ENCODE data around the gene ME2. TPM values are rescaled to one million over a fixed set of nuclear protein-coding genes. Genes with fewer than 3 reads are reported as not detected.
"Not testable (repeated sequence)": the region's sequence is repeated elsewhere in the genome, so short reads cannot be mapped to it uniquely, and the experiment has no call there.

The ME2 gene
- total and polyA plus RNA-seq, 2 donors = 35.6 to 65.9 TPM

DNA sequence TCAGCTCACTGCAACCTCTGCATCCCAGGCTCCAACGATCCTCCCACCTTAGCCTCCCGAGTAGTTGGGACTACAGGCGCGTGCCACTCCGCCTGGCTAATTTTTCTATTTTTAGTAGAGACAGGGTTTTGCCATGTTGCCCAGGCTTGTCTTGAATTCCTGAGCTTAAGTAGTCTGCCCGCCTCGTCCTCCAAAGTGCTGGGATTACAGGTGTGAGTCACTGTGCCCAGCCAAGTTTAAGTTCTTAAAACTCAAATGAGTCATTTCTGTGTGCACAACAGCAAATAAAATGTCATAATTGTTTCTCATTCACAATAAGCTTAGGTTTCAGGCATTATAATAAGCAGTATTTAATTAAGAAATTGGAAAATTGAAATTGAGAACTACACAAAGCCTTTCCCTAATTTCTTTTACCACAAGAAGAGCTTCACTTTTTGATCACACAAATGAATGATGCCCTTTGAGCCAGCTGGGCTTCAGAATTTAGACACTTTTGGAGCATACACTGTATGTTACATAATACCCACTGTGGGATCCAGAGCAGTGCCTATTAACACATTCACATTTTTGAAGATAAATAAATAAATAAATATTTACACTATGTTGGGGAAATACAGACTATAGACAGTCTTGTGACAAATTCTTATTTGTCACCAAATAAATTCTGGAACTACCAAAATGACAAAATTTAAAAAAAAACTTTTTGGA lies 8.6 kb upstream of the ME2 start:
- no peak for DNase-seq (ENCODE audit: low read depth in 6 of 9, low spot score in 9 of 9)
- 96% methylated on average over 7 of the region's 7 CpGs for WGBS
- H3K27me3 ChIP-seq (ENCODE audit: control insufficient read depth in 2 of 2, insufficient read depth in 1 of 2, low read length in 1 of 2) = no peaks in the 10 kb centered on the region
- H3K4me1 ChIP-seq (ENCODE audit: control insufficient read depth in 2 of 2, insufficient read depth in 2 of 2, low read length in 2 of 2) = no peaks in the 10 kb centered on the region
- H3K9me3 ChIP-seq (ENCODE audit: control insufficient read depth in 2 of 2, insufficient read depth in 1 of 2, low read length in 1 of 2) = no peaks in the 10 kb centered on the region
- H3K27ac ChIP-seq (ENCODE audit: low read depth in 1 of 2, low read length in 1 of 2) = no peak overlapping the region
- H3K36me3 ChIP-seq (ENCODE audit: control insufficient read depth in 2 of 2, insufficient read depth in 2 of 2, low read length in 1 of 2) = no peaks in the 10 kb centered on the region
- no peak overlapping the region for H3K4me3 ChIP-seq (ENCODE audit: low read length in 2 of 2)

DNA sequence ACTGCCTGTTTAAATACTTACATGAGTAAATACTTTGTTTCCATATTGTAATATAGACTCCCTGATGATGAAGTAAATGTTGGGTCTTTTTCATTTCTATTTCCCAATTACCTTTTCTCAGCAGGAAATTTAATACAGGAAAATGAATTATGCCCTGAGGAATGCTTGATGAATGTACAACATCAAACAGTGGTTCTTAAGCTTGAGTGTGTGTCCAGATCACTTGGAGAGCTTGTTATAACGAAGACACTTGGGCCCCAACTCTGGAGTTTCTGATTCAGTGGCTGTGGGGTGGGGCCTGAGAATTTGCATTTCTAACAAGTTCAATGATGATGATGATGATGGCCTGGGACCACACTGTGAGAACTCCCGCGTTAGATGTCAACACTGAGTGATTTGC lies 7.1 kb upstream of the ME2 start:
- H3K27me3 ChIP-seq (ENCODE audit: control insufficient read depth in 2 of 2, insufficient read depth in 1 of 2, low read length in 1 of 2) = no peaks in the 10 kb centered on the region
- no peaks in the 10 kb centered on the region for H3K9me3 ChIP-seq (ENCODE audit: control insufficient read depth in 2 of 2, insufficient read depth in 1 of 2, low read length in 1 of 2)
- H3K4me3 ChIP-seq (ENCODE audit: low read length in 2 of 2) = no peak overlapping the region
- H3K27ac ChIP-seq (ENCODE audit: low read depth in 1 of 2, low read length in 1 of 2) = no peak overlapping the region
- DNase-seq (ENCODE audit: low read depth in 6 of 9, low spot score in 9 of 9) = no peak
- 99% methylated on average over 3 of the region's 3 CpGs for WGBS
- H3K36me3 ChIP-seq (ENCODE audit: control insufficient read depth in 2 of 2, insufficient read depth in 2 of 2, low read length in 1 of 2) = no peaks in the 10 kb centered on the region
- no peaks in the 10 kb centered on the region for H3K4me1 ChIP-seq (ENCODE audit: control insufficient read depth in 2 of 2, insufficient read depth in 2 of 2, low read length in 2 of 2)

DNA sequence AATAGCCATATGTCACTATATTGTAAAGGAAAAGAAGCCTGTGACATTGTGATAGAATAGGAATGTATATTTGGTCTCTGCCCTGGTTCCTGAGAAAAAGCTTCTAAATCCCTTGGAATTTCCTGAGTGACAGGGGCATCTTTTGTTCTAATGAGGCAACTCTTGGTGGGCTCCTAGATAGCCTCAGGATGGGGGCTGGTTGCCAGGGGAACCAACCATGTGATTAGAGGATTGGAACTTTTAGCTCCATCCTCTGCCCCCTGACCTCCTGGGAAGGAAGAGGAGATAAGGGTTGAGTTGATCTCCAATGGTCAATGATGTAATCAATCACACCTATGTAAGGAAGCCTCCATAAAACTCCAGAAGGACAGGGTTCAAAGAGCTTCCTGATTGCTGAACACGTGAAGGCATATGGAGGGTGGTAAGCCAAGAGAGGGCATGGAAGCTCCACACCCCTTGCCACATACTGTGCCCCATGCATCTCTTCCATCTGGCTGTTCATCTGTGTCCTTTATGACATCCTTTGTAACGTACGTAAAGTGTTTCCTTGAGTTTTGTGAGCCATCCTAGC lies 2.9 kb upstream of the ME2 start:
- Histone ChIP-seq H3K36me3 (ENCODE audit: control insufficient read depth in 2 of 2, insufficient read depth in 2 of 2, low read length in 1 of 2) (no peaks in the 10 kb centered on the region), H3K4me3 (ENCODE audit: low read length in 2 of 2) (no peak overlapping the region), H3K27me3 (ENCODE audit: control insufficient read depth in 2 of 2, insufficient read depth in 1 of 2, low read length in 1 of 2) (no peaks in the 10 kb centered on the region), H3K4me1 (ENCODE audit: control insufficient read depth in 2 of 2, insufficient read depth in 2 of 2, low read length in 2 of 2) (peaks cover 8 to 10% of the 10 kb centered on the region in 2 donors), H3K27ac (ENCODE audit: low read depth in 1 of 2, low read length in 1 of 2) (no peak overlapping the region), H3K9me3 (ENCODE audit: control insufficient read depth in 2 of 2, insufficient read depth in 1 of 2, low read length in 1 of 2) (no peaks in the 10 kb centered on the region)
- WGBS = 96% methylated on average over 3 of the region's 3 CpGs
- DNase-seq (ENCODE audit: low read depth in 6 of 9, low spot score in 9 of 9) = no peak

DNA sequence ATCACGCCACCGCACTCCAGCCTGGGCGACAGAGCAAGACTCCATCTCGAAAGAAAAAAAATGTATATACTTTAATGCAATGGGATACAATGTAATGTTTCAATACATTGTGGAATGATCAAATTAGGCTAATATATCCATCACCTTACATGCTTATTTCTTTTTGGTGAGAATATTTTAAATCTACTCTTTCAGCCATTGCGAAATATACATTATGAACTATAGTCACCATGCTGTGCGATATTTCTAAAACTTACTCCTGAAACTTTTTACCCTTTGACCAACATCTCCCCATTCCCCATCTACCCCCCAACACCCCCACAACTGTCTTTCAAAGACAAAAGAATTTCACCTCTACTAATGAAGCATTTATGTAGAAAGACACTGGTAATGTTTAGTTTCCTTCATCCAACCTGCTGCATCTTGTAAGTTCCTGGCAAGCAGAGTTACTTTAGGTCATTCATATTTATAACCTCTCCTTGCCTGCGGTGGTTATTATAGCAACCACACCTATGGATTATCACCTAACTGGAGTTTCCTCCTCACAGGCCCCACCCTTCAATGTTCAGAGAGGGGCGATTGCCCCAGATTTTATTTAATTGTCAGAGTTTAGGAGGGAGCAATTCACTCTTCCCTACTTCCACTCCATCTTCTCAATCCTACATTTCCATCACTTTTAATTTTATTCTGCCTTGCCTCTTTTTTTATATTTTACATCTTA lies 1.2 kb upstream of the ME2 start:
- no peaks in the 10 kb centered on the region for H3K27me3 ChIP-seq (ENCODE audit: control insufficient read depth in 2 of 2, insufficient read depth in 1 of 2, low read length in 1 of 2)
- no peak for DNase-seq (ENCODE audit: low read depth in 6 of 9, low spot score in 9 of 9)
- 84% methylated on average over 8 of the region's 8 CpGs for WGBS
- no peaks in the 10 kb centered on the region for H3K9me3 ChIP-seq (ENCODE audit: control insufficient read depth in 2 of 2, insufficient read depth in 1 of 2, low read length in 1 of 2)
- peaks cover 8 to 10% of the 10 kb centered on the region in 2 donors for H3K4me1 ChIP-seq (ENCODE audit: control insufficient read depth in 2 of 2, insufficient read depth in 2 of 2, low read length in 2 of 2)
- H3K27ac ChIP-seq (ENCODE audit: low read depth in 1 of 2, low read length in 1 of 2) = peak overlapping the region; percentile 52 to 97
- no peaks in the 10 kb centered on the region for H3K36me3 ChIP-seq (ENCODE audit: control insufficient read depth in 2 of 2, insufficient read depth in 2 of 2, low read length in 1 of 2)
- H3K4me3 ChIP-seq (ENCODE audit: low read length in 2 of 2) = peak overlapping the region; percentile 85 to 94

DNA sequence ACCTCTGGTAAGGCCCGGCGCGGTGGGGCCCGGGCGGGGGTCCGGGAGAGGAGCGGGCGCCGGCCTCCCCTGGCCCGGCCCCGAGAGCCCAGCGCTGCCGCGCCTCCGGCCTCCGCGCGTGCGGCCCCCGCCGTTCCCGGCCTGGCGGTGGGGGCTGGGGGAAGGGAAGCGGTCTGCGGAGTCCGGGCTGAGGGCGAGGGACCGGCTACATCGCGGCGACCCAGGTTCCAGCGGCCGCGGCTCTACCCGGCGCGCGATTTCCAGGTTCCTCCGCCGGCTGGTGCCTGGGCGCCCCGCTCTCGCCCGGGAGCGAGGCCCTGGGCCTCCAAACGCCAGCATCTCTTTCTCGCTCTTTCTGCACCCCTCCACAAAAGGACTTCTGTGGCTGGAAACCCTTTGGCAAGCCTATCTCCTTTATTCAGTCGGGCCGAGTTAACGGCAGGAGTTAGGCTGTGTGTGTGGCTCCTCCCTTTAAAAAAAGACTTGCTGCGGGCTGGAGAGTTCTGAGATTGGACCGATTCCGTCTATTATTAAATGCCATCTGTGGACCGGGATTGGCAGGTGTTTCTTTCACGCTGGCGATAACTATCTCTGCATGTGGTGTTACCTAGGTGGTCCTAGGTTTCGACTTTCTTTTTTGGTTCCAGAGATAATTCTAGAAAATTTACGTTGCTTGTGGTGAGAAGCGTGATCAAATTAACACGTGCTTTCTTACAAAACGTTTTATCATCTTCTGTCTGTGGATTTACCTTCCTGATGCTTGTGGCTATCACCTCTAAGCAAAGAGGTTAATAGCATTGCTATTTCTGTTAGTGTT lies 592 bp downstream of the ME2 start:
- Histone ChIP-seq H3K36me3 (ENCODE audit: control insufficient read depth in 2 of 2, insufficient read depth in 2 of 2, low read length in 1 of 2) (no peaks in the 10 kb centered on the region), H3K27me3 (ENCODE audit: control insufficient read depth in 2 of 2, insufficient read depth in 1 of 2, low read length in 1 of 2) (no peaks in the 10 kb centered on the region), H3K4me1 (ENCODE audit: control insufficient read depth in 2 of 2, insufficient read depth in 2 of 2, low read length in 2 of 2) (peaks cover 8 to 10% of the 10 kb centered on the region in 2 donors), H3K9me3 (ENCODE audit: control insufficient read depth in 2 of 2, insufficient read depth in 1 of 2, low read length in 1 of 2) (no peaks in the 10 kb centered on the region), H3K4me3 (ENCODE audit: low read length in 2 of 2) (peak overlapping the region; percentile 85 to 94), H3K27ac (ENCODE audit: low read depth in 1 of 2, low read length in 1 of 2) (peak overlapping the region; percentile 87 to 97)
- WGBS = under 1% methylated on average over 61 of the region's 61 CpGs
- peak in 8 of 9 donors; percentile 25 to 62 (median 34) for DNase-seq (ENCODE audit: low read depth in 6 of 9, low spot score in 9 of 9)

DNA sequence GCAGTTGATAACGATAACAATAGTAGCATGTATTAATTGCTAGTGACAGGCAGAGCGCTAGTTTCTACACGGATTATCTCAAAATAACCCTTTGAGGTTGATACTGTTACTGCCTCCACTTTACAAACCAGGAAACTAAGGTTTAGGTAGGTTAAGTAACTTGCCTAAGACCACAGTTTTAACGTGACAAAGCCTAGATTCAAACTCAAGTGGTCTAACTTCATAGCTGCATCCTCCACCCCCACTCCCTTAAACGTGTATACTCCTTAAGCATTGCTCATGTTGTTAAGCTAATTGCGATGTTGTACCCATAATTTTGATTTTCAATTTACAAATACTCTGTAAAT lies 1.2 kb downstream of the ME2 start:
- no peaks in the 10 kb centered on the region for H3K9me3 ChIP-seq (ENCODE audit: control insufficient read depth in 2 of 2, insufficient read depth in 1 of 2, low read length in 1 of 2)
- DNase-seq (ENCODE audit: low read depth in 6 of 9, low spot score in 9 of 9) = peak in 3 of 9 donors; percentile 8 to 28 (median 13)
- H3K27ac ChIP-seq (ENCODE audit: low read depth in 1 of 2, low read length in 1 of 2) = peak overlapping the region in 1 of 2 donors; percentile 81
- WGBS = 21% methylated on average over 6 of the region's 6 CpGs
- H3K4me3 ChIP-seq (ENCODE audit: low read length in 2 of 2) = peak overlapping the region; percentile 85 to 94
- no peaks in the 10 kb centered on the region for H3K27me3 ChIP-seq (ENCODE audit: control insufficient read depth in 2 of 2, insufficient read depth in 1 of 2, low read length in 1 of 2)
- peaks cover 8 to 10% of the 10 kb centered on the region in 2 donors for H3K4me1 ChIP-seq (ENCODE audit: control insufficient read depth in 2 of 2, insufficient read depth in 2 of 2, low read length in 2 of 2)
- no peaks in the 10 kb centered on the region for H3K36me3 ChIP-seq (ENCODE audit: control insufficient read depth in 2 of 2, insufficient read depth in 2 of 2, low read length in 1 of 2)

DNA sequence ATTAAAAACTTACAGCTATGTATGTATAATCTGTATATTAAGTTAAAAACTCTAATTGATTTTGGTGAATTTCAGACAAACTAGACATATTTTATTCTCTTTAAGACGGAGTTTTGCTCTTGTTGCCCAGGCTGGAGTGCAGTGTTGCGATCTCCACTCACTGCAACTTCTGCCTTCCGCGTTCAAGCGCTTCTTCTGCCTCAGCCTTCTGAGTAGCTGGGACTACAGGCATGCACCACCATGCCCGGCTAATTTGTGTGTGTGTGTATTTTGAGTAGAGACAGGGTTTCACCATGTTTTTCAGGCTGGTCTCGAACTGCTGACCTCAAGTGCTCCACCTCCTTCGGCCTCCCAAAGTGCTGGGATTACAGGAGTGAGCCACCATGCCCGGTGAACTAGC lies 2.0 kb downstream of the ME2 start:
- H3K27me3 ChIP-seq (ENCODE audit: control insufficient read depth in 2 of 2, insufficient read depth in 1 of 2, low read length in 1 of 2); H3K4me1 ChIP-seq (ENCODE audit: control insufficient read depth in 2 of 2, insufficient read depth in 2 of 2, low read length in 2 of 2); H3K9me3 ChIP-seq (ENCODE audit: control insufficient read depth in 2 of 2, insufficient read depth in 1 of 2, low read length in 1 of 2); H3K27ac ChIP-seq (ENCODE audit: low read depth in 1 of 2, low read length in 1 of 2); DNase-seq (ENCODE audit: low read depth in 6 of 9, low spot score in 9 of 9); H3K4me3 ChIP-seq (ENCODE audit: low read length in 2 of 2); H3K36me3 ChIP-seq (ENCODE audit: control insufficient read depth in 2 of 2, insufficient read depth in 2 of 2, low read length in 1 of 2): not testable (repeated sequence)
- WGBS = 96% methylated on average over 9 of the region's 9 CpGs

DNA sequence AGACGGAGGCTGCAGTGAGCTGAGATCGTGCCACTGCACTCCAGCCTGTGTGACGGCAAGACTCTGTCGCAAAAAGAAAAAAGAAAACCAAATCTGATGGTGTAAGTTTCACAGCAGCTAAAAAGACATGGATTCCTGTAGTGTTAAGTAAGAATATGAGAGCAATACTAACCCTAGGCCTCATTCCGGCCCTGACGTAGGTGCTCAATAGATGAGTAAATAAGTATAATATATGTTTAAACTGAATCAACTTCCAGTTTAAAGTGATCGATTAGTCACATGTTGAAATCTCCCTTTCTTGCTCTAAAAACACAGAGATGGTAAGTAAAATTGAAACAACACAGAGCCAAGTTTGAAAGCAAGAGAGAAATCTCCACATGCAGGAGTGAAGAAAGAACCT lies 8.0 kb downstream of the ME2 start:
- 98% methylated on average over 7 of the region's 7 CpGs for WGBS
- H3K27ac ChIP-seq (ENCODE audit: low read depth in 1 of 2, low read length in 1 of 2) = no peak overlapping the region
- no peak overlapping the region for H3K4me3 ChIP-seq (ENCODE audit: low read length in 2 of 2)
- DNase-seq (ENCODE audit: low read depth in 6 of 9, low spot score in 9 of 9) = no peak
- H3K9me3 ChIP-seq (ENCODE audit: control insufficient read depth in 2 of 2, insufficient read depth in 1 of 2, low read length in 1 of 2) = peaks cover 0 to 10% of the 10 kb centered on the region in 2 donors
- H3K4me1 ChIP-seq (ENCODE audit: control insufficient read depth in 2 of 2, insufficient read depth in 2 of 2, low read length in 2 of 2) = no peaks in the 10 kb centered on the region
- peaks cover 0 to 3% of the 10 kb centered on the region in 2 donors for H3K36me3 ChIP-seq (ENCODE audit: control insufficient read depth in 2 of 2, insufficient read depth in 2 of 2, low read length in 1 of 2)
- no peaks in the 10 kb centered on the region for H3K27me3 ChIP-seq (ENCODE audit: control insufficient read depth in 2 of 2, insufficient read depth in 1 of 2, low read length in 1 of 2)
